DND-41 (cell line): ENCODE data around the gene EYS.

ENCODE experiments used
- EZH2 ChIP-seq: IDR thresholded peaks from 3 replicates; pipeline ENCODE4 v1.6.1; 2012; ENCODE audit warnings: borderline replicate concordance, low read depth, mild to moderate bottlenecking, moderate library complexity, low read length, inconsistent platforms; ENCODE audit not compliant: severe bottlenecking
- TF ChIP-seq, protein P1 (sequence below): IDR thresholded peaks from 2 replicates; pipeline ENCODE4 v1.5.1; 2012; ENCODE audit warnings: borderline replicate concordance, low read length, moderate library complexity, mild to moderate bottlenecking; ENCODE audit not compliant: poor library complexity, severe bottlenecking; ENCODE audit errors: extremely low read depth

GRCh38 chr6:63730311-63730710 is 1976.7 kb downstream of the EYS start:
- TF ChIP-seq, protein P1, sequence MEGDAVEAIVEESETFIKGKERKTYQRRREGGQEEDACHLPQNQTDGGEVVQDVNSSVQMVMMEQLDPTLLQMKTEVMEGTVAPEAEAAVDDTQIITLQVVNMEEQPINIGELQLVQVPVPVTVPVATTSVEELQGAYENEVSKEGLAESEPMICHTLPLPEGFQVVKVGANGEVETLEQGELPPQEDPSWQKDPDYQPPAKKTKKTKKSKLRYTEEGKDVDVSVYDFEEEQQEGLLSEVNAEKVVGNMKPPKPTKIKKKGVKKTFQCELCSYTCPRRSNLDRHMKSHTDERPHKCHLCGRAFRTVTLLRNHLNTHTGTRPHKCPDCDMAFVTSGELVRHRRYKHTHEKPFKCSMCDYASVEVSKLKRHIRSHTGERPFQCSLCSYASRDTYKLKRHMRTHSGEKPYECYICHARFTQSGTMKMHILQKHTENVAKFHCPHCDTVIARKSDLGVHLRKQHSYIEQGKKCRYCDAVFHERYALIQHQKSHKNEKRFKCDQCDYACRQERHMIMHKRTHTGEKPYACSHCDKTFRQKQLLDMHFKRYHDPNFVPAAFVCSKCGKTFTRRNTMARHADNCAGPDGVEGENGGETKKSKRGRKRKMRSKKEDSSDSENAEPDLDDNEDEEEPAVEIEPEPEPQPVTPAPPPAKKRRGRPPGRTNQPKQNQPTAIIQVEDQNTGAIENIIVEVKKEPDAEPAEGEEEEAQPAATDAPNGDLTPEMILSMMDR, result no peak
- no peak for TF ChIP-seq EZH2
